DMS 273 (cell line): ENCODE measurements around the gene ALK.
A peak's percentile ranks its signal among the peaks of the same experiment; 100 is the strongest.

ENCODE experiments used
- DNase-seq: peaks from one replicate; lab custom pipeline; 2025; ENCODE audit not compliant: unreplicated experiment; lab: John Stamatoyannopoulos, UW

Gene ALK

GRCh38 chr2:29388071-29388470 lies 533.3 kb downstream of the ALK start:
- no peak for DNase-seq

- DNase-seq = peak; percentile 75
Measured at GRCh38 chr2:29382486-29382885, 538.9 kb downstream of the ALK start.

- no peak for DNase-seq
Measured at GRCh38 chr2:29377788-29378187, 543.6 kb downstream of the ALK start.

- no peak for DNase-seq
Measured at GRCh38 chr2:29376541-29376940, 544.8 kb downstream of the ALK start.

GRCh38 chr2:29375843-29376242 lies 545.5 kb downstream of the ALK start:
- no peak for DNase-seq

GRCh38 chr2:29374823-29375222 lies 546.6 kb downstream of the ALK start:
- peak; percentile 25 for DNase-seq

- DNase-seq = peak; percentile 34
Measured at GRCh38 chr2:29373870-29374269, 547.5 kb downstream of the ALK start.

- no peak for DNase-seq
Measured at GRCh38 chr2:29372185-29372584, 549.2 kb downstream of the ALK start.

- no peak for DNase-seq
Measured at GRCh38 chr2:29370581-29371125, 550.7 kb downstream of the ALK start.

- DNase-seq = no peak
Measured at GRCh38 chr2:29370173-29370572, 551.2 kb downstream of the ALK start.

- DNase-seq = no peak
Measured at GRCh38 chr2:29368659-29369040, 552.7 kb downstream of the ALK start.

GRCh38 chr2:29367986-29368658 lies 553.3 kb downstream of the ALK start:
- no peak for DNase-seq

GRCh38 chr2:29363111-29363510 lies 558.3 kb downstream of the ALK start:
- DNase-seq = no peak

GRCh38 chr2:29361231-29361630 lies 560.2 kb downstream of the ALK start:
- DNase-seq = peak; percentile 14

- DNase-seq = no peak
Measured at GRCh38 chr2:29360016-29360784, 561.2 kb downstream of the ALK start.

- no peak for DNase-seq
Measured at GRCh38 chr2:29353403-29353991, 567.9 kb downstream of the ALK start.

- peak; percentile 51 for DNase-seq
Measured at GRCh38 chr2:29351916-29352591, 569.3 kb downstream of the ALK start.

GRCh38 chr2:29351248-29351647 lies 570.1 kb downstream of the ALK start:
- DNase-seq = no peak

- DNase-seq = no peak
Measured at GRCh38 chr2:29349316-29350030, 571.9 kb downstream of the ALK start.

- DNase-seq = peak; percentile 67
Measured at GRCh38 chr2:29347774-29348461, 573.5 kb downstream of the ALK start.
